ENCODE results near the gene RBM3.

GRCh38 chrX:48530736-48531135, 43.5 kb upstream of the RBM3 start:
- TF ChIP-seq CTCF (IDR thresholded peaks at IDR 0.05), result no peak
- TF ChIP-seq EZH2 (IDR thresholded peaks at IDR 0.05; ENCODE audit: borderline replicate concordance, insufficient read depth, low read depth, low read length, poor library complexity, severe bottlenecking), result no peak

All from B cell (primary cell).